Psoas muscle (tissue), 8 donors: ENCODE measurements around the gene HOXD4. TPM values are rescaled to one million over a fixed set of nuclear protein-coding genes. Genes with fewer than 3 reads are reported as not detected.

Source experiments
- ATAC-seq, 4 donors: fragments of 200-7000 bp; cut with Tn5 transposase; one replicate each; pipeline ENCODE4 v1.9.1; 2020; ENCODE audit warnings: moderate library complexity in 3 of 4, mild to moderate bottlenecking in 2 of 4
- DNase-seq, 2 donors: peaks; one replicate each; pipeline ENCODE4 v3.0.0-alpha.2; 2020
- H3K27ac ChIP-seq: fragments of 200-600 bp; one replicate; pipeline ENCODE4 v1.8.0; 2022
- H3K27me3 ChIP-seq, 3 donors: fragments of 200-600 bp in 1 of 3; one replicate each; pipeline versions ENCODE4 v1.6.1 to v1.8.0; 2013 to 2022; ENCODE audit warnings: low read length in 2 of 3, mild to moderate bottlenecking in 2 of 3, moderate library complexity in 1 of 3; ENCODE audit not compliant: insufficient read depth in 3 of 3
- H3K36me3 ChIP-seq, 2 donors: fragments of 200-600 bp in 1 of 2; one replicate each; pipeline versions ENCODE4 v1.6.1 to v1.8.0; 2013 to 2022; ENCODE audit warnings: low read depth in 1 of 2, mild to moderate bottlenecking in 1 of 2, moderate library complexity in 1 of 2; ENCODE audit not compliant: insufficient read depth in 1 of 2
- H3K4me1 ChIP-seq: fragments of 200-600 bp; one replicate; pipeline ENCODE4 v1.8.0; 2022
- H3K4me3 ChIP-seq: fragments of 200-600 bp; one replicate; pipeline ENCODE4 v1.8.0; 2022; ENCODE audit warnings: mild to moderate bottlenecking
- H3K9me3 ChIP-seq: fragments of 200-600 bp; one replicate; pipeline ENCODE4 v1.8.0; 2022
- WGBS, 3 donors: extraction: QIAGEN DNeasy Blood & Tissue Kit; methylation state at CpG; one replicate each; pipeline versions ENCODE4 v1.1.6 to v1.1.7; 2013; 5-methylcytosine and 5-hydroxymethylcytosine counted together
- intact Hi-C, 2 donors: fragments of 100-400 bp; cut with DNase I; formaldehyde crosslinking; loops; one replicate each; pipeline versions ENCODE4 v1.11.0 to v1.14.2; 2022
- polyA plus RNA-seq, 3 donors: library from polyadenylated mRNA; stranded (reverse); fragments of 200-250 nt; gene quantifications; one replicate each; pipeline ENCODE4 v1.2.3, GENCODE V29; 2013
- total RNA-seq, 4 donors: library from RNA; stranded (reverse); fragmentation: NEBNext Ultra II Directional in 2 of 4; extraction: Animal tissue kit (Norgen Biotek cat#: 25700) in 2 of 4; gene quantifications; one replicate each; pipeline versions ENCODE4 v1.2.1 to v1.2.4, GENCODE V29; 2021 to 2023
- TF ChIP-seq, protein P1 (sequence below): fragments of 200-600 bp; IDR thresholded peaks from one replicate; pipeline ENCODE4 v1.8.0; 2022; ENCODE audit warnings: antibody characterized with exemption
- donor health status: healthy with polysubstance abuse.
- donor health status: DM: no; HTN: no; CAD: no; lungs with moderate emphysema.
- donor health status: Bipolar disorder and iron deficiency.
- donor health status: healthy.
- donor health status: DM: yes; HTN: yes; CAD: no.
- donor health status: DM: no; HTN: no; CAD: no.
- donor health status: DM: no; HTN: no; CAD: no.
- donor health status: DM: yes; HTN: yes; CAD: no.

HOXD4 gene
- total and polyA plus RNA-seq, 7 donors = 0.26 to 4.1 (median 1.2) TPM

DNA sequence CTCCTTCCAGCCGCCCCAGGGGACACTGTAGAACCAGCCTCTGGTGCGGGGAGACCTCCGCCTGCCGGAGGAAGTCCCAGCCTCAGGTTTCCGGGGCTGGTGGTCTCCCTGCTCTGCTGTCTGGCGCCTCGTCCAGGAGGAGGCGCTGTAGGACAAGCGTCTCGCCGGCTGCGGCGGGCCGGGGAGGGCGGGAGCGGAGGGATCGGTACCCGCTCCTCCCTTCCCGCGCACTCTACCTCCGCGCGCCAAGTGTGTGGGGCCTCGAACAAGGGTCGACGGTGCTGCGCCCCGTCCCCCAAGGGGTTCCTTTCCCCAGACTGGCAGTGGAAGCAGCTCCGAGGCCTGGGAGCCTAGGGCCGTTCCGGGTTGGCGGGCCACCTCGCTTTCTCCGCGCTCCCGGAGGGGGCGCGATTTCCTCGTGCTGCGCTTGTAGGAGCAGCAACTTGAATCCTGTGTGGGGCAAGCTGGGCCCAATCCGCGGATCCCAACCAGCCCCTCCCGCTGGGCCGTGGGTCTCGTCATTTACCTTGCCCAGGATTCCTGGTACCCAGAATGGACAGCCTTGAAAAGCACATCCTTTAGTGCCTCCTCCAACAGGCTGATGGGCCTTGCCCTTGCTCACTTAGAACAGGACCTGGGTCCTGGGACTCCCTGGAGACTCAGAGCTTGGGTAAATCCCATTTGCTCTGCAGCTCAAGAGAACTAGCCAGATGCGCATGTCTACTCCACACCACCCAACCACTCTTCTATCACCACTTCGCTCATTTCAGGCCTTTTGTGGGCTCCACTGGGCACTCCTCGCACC lies 10.6 kb upstream of the HOXD4 start:
- intact Hi-C loops = loop anchor here (1.0 to 5.0 kb wide), 6 partner anchors 132 to 497 kb away; no protein-coding TSS in a partner anchor
- TF ChIP-seq, protein P1, sequence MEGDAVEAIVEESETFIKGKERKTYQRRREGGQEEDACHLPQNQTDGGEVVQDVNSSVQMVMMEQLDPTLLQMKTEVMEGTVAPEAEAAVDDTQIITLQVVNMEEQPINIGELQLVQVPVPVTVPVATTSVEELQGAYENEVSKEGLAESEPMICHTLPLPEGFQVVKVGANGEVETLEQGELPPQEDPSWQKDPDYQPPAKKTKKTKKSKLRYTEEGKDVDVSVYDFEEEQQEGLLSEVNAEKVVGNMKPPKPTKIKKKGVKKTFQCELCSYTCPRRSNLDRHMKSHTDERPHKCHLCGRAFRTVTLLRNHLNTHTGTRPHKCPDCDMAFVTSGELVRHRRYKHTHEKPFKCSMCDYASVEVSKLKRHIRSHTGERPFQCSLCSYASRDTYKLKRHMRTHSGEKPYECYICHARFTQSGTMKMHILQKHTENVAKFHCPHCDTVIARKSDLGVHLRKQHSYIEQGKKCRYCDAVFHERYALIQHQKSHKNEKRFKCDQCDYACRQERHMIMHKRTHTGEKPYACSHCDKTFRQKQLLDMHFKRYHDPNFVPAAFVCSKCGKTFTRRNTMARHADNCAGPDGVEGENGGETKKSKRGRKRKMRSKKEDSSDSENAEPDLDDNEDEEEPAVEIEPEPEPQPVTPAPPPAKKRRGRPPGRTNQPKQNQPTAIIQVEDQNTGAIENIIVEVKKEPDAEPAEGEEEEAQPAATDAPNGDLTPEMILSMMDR = peak; percentile 97
- peak overlapping the region; percentile 89 for H3K4me3 ChIP-seq
- no peaks in the 10 kb centered on the region for H3K9me3 ChIP-seq
- peak overlapping the region; percentile 93 for H3K27ac ChIP-seq
- DNase-seq (peak; percentile 76 to 89), ATAC-seq (peak; percentile 81 to 86 (median 82))
- no peaks in the 10 kb centered on the region for H3K27me3 ChIP-seq
- H3K4me1 ChIP-seq = peaks cover 18% of the 10 kb centered on the region
- no peaks in the 10 kb centered on the region for H3K36me3 ChIP-seq
- WGBS, 3 donors = 10 to 19% (median 11%) methylated on average over 32 to 48 of the region's 48 CpGs

DNA sequence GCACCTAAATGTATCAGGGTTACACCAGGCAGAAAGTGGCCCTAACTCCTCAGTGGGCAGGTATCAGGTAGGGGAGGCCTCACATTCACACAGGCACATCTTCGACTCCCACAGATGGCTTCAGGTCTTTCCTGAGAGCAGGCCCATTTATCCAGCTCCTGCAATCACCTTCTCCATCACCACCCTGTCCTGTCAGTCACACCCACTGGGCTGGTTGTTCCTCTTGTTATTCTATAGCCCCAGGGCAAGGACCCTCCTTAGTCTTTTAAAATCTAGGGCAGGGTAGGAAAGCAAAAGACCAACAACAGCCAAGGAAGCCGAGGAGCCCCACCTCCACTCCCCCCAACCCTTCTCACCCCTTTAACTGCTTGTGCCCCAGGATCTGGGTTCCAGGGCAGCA lies 9.1 kb upstream of the HOXD4 start:
- Histone ChIP-seq H3K27ac (no peak overlapping the region), H3K9me3 (no peaks in the 10 kb centered on the region), H3K36me3 (no peaks in the 10 kb centered on the region), H3K27me3 (no peaks in the 10 kb centered on the region), H3K4me3 (no peak overlapping the region), H3K4me1 (peaks cover 21% of the 10 kb centered on the region)
- TF ChIP-seq, protein P1 = no peak
- WGBS, 3 donors = 80 to 92% (median 84%) methylated on average over 2 of the region's 2 CpGs
- DNase-seq = no peak
- no peak for ATAC-seq
- intact Hi-C loops = loop anchor here (5.0 kb wide), 4 partner anchors 130 to 495 kb away; no protein-coding TSS in a partner anchor

DNA sequence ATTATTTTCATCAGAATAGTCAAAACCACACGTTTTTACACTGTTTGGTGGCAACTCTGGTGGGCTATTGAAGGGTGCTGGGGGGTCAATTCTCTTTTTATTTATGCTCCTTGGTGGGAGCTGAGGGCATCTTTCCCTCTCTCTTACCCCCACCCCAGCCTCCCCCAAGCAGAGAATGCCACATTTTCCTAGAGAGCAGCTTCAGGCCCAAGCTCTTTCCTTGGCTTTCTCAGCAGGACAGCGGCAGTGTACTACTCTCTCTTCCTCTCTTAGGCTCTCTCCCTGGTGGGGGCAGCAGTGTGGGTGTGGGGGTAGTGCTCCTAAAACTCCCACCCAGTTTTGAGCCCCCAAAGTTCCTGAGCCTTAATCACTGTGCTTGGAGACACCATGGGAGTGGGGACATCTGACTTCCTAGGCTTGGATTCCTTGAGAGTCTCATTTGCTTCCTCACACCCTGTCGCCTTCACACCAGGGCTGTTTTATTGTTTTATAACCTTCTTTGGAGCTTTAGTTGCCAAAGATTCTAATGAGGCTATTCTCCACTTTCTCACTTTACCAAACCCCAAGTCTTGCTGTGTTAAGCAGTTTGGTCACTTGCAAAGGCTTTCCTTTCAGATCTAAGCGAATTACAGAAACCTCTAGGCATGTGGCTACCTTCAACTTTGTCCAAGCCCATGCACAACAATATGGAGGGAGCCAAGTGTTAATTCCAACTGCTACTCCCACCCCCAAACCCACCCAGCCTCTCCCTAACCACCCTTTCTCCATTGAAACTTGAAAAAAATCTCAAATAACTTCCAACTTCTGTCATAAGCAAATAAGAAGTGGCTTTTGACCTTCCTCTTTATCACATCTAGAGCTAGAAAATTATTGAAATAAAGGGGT lies 6.0 kb upstream of the HOXD4 start:
- Histone ChIP-seq H3K4me3 (no peak overlapping the region), H3K4me1 (peaks cover 9% of the 10 kb centered on the region), H3K27me3 (no peaks in the 10 kb centered on the region), H3K27ac (no peak overlapping the region), H3K9me3 (no peaks in the 10 kb centered on the region), H3K36me3 (peaks cover 0 to 11% of the 10 kb centered on the region in 2 donors)
- intact Hi-C loops = no loop called here
- no peak for DNase-seq
- ATAC-seq = no peak
- TF ChIP-seq, protein P1 = no peak
- WGBS, 3 donors = 86 to 92% (median 90%) methylated on average over 4 of the region's 4 CpGs

DNA sequence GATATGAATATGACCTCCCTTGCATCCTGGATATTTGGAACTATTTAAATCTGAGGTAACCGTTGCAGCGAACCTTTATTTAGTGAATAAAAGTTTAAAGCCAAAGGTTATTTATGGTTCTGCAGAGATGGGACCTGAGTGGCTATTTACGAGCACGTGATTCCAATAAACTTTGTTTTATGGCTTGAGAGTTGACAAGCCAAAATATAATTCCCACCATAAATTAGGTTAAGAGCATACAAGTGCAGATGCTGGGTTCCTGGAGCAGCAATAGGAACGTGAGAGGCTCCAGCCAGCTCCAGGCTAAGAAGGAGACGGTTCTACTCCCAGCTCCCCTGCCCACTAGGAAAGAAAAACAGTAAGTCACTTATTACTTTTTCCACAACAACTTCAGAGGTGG lies 5.2 kb upstream of the HOXD4 start:
- 24 to 47% (median 26%) methylated on average over 6 of the region's 6 CpGs for WGBS, 3 donors
- TF ChIP-seq, protein P1 = no peak
- intact Hi-C loops = no loop called here
- DNase-seq (no peak), ATAC-seq (no peak)
- H3K36me3 ChIP-seq = peaks cover 0 to 12% of the 10 kb centered on the region in 2 donors
- H3K27me3 ChIP-seq = no peaks in the 10 kb centered on the region
- no peak overlapping the region for H3K4me3 ChIP-seq
- H3K4me1 ChIP-seq = peaks cover 9% of the 10 kb centered on the region
- no peaks in the 10 kb centered on the region for H3K9me3 ChIP-seq
- H3K27ac ChIP-seq = no peak overlapping the region
